Prostate gland (tissue), 2 donors: Measurements from ENCODE around the gene ADCY1. TPM values are rescaled to one million over a fixed set of nuclear protein-coding genes. Genes with fewer than 3 reads are reported as not detected.

Experiments
- DNase-seq: peaks from one replicate; pipeline ENCODE4 v3.0.0-alpha.2; 2019; ENCODE audit warnings: low spot score
- H3K27ac ChIP-seq, 2 donors: fragments of 200-600 bp; sonication (generic); 2 replicates each; pipeline ENCODE4 v1.5.1; 2017 to 2019
- H3K27me3 ChIP-seq: fragments of 200-600 bp; sonication (generic); replicated peaks from 2 replicates; pipeline ENCODE4 v1.5.1; 2019; ENCODE audit not compliant: insufficient read depth
- H3K36me3 ChIP-seq, 2 donors: fragments of 200-600 bp; sonication (generic); 1 replicate in 1 of 2; 2 replicates in 1 of 2; pipeline versions ENCODE4 v1.5.1 to v1.8.1; 2017 to 2019
- H3K4me1 ChIP-seq: fragments of 200-600 bp; sonication (generic); replicated peaks from 2 replicates; pipeline ENCODE4 v1.5.1; 2019
- H3K4me3 ChIP-seq, 2 donors: fragments of 200-600 bp; sonication (generic); 2 replicates each; pipeline ENCODE4 v1.5.1; 2017 to 2019
- H3K9me3 ChIP-seq: fragments of 200-600 bp; sonication (generic); 2 replicates; pipeline ENCODE4 v1.5.1; 2017
- POLR2A ChIP-seq: fragments of 450-650 bp; IDR thresholded peaks from one replicate; pipeline ENCODE4 v1.6.1; 2016; ENCODE audit warnings: antibody characterized with exemption, mild to moderate bottlenecking
- POLR2AphosphoS5 ChIP-seq: sonication (generic); formaldehyde crosslinking; IDR thresholded peaks from one replicate; pipeline ENCODE4 v1.6.1; 2017; ENCODE audit warnings: antibody characterized with exemption
- WGBS: methylation state at CpG from one replicate; pipeline ENCODE4 v1.1.5; 2018; 5-methylcytosine and 5-hydroxymethylcytosine counted together
- intact Hi-C: fragments of 100-400 bp; cut with DNase I; formaldehyde crosslinking; loops from one replicate; pipeline ENCODE4 v1.14.2; 2022
- total RNA-seq, 2 donors: library from RNA; depleted of rRNA; stranded (reverse); fragments of >200 nt; gene quantifications; one replicate each; pipeline ENCODE4 v1.1.0, GENCODE V29; 2016
- TF ChIP-seq, protein P1 (sequence below), 4 experiments: fragments of 200-600 bp in 2 of 4; fragments of 450-650 bp in 2 of 4; sonication (generic) in 2 of 4; IDR thresholded peaks; 1 replicate in 3 of 4; 2 replicates in 1 of 4; pipeline ENCODE4 v1.5.1; 2016 to 2019; ENCODE audit warnings: antibody characterized with exemption in 4 of 4, mild to moderate bottlenecking in 2 of 4, moderate library complexity in 2 of 4

ADCY1 gene
- total RNA-seq, 2 donors from 2014 or later, result 4.5 to 17.0 TPM

DNA sequence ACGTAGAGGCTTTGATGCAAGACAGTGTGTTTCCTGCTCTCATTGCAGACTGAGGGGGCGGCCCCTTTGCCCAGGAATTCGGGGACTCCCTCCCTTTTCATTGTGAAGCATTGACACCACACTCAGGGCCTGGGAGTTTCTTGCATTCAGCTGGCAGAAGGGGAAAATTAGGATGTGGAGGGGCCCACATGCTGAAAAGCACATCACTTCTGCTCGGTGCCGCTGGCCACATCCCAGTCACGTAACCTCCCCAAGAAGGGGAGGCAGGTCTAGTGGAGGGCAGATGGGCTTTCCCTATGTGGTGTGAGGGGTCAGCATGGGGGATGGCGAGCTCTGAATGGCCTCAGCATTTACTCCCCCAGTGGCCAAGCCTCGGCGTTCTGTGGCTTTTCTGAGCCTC lies 47.9 kb downstream of the ADCY1 start:
- DNase-seq, result no peak
- H3K4me3 ChIP-seq, result no peak overlapping the region
- H3K9me3 ChIP-seq, result no peaks in the 10 kb centered on the region
- H3K36me3 ChIP-seq, result no peaks in the 10 kb centered on the region
- TF ChIP-seq, protein P1, sequence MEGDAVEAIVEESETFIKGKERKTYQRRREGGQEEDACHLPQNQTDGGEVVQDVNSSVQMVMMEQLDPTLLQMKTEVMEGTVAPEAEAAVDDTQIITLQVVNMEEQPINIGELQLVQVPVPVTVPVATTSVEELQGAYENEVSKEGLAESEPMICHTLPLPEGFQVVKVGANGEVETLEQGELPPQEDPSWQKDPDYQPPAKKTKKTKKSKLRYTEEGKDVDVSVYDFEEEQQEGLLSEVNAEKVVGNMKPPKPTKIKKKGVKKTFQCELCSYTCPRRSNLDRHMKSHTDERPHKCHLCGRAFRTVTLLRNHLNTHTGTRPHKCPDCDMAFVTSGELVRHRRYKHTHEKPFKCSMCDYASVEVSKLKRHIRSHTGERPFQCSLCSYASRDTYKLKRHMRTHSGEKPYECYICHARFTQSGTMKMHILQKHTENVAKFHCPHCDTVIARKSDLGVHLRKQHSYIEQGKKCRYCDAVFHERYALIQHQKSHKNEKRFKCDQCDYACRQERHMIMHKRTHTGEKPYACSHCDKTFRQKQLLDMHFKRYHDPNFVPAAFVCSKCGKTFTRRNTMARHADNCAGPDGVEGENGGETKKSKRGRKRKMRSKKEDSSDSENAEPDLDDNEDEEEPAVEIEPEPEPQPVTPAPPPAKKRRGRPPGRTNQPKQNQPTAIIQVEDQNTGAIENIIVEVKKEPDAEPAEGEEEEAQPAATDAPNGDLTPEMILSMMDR (IDR thresholded peaks at IDR 0.05), result no peak
- TF ChIP-seq POLR2AphosphoS5 (no peak), POLR2A (no peak)
- no peak overlapping the region for H3K27ac ChIP-seq
- intact Hi-C loops, result no loop called here
- H3K27me3 ChIP-seq, result no peaks in the 10 kb centered on the region
- WGBS, result 76% methylated on average over 9 of the region's 9 CpGs
- no peaks in the 10 kb centered on the region for H3K4me1 ChIP-seq

DNA sequence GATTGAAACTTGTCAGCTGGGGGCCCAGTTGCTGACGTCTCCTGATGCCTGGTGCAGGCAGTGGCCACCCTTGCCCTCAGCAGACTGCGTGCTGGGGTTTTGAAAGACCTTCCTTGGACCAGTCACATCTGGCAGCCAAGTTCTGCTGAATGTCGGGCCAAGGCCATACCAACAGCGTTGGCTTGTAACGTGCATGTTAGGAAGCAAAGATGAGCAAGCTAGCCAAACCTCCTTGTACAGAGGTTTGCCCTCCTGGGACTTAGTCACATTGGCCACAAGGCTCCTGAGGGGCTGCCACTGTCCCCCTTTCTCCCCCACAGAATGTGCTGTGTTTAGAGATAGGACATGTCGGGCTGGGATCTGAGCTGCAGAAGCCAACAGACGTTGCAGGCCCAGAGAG lies 49.0 kb downstream of the ADCY1 start:
- intact Hi-C loops, result no loop called here
- TF ChIP-seq POLR2AphosphoS5, result no peak
- Histone ChIP-seq H3K36me3 (no peaks in the 10 kb centered on the region), H3K4me3 (no peak overlapping the region), H3K9me3 (no peaks in the 10 kb centered on the region), H3K27ac (peak overlapping the region in 1 of 2 donors; percentile 79), H3K27me3 (no peaks in the 10 kb centered on the region), H3K4me1 (no peaks in the 10 kb centered on the region)
- DNase-seq, result no peak
- 95% methylated on average over 7 of the region's 7 CpGs for WGBS

GRCh38 chr7:45623740-45624391 lies 49.7 kb downstream of the ADCY1 start:
- 62% methylated on average over 9 of the region's 9 CpGs for WGBS
- intact Hi-C loops, result no loop called here
- DNase-seq, result no peak
- Histone ChIP-seq H3K36me3 (no peaks in the 10 kb centered on the region), H3K4me3 (no peak overlapping the region), H3K27ac (peak overlapping the region in 1 of 2 donors; percentile 79), H3K27me3 (no peaks in the 10 kb centered on the region), H3K9me3 (no peaks in the 10 kb centered on the region), H3K4me1 (no peaks in the 10 kb centered on the region)
- TF ChIP-seq, protein P1 (IDR thresholded peaks at IDR 0.05), result no peak
- TF ChIP-seq POLR2A, result no peak
- TF ChIP-seq POLR2AphosphoS5, result no peak

GRCh38 chr7:45624392-45624760 lies 50.2 kb downstream of the ADCY1 start:
- no peaks in the 10 kb centered on the region for H3K36me3 ChIP-seq
- no peaks in the 10 kb centered on the region for H3K9me3 ChIP-seq
- H3K4me1 ChIP-seq, result no peaks in the 10 kb centered on the region
- intact Hi-C loops, result no loop called here
- TF ChIP-seq POLR2AphosphoS5 (peak; percentile 69), POLR2A (no peak)
- TF ChIP-seq, protein P1 (IDR thresholded peaks at IDR 0.05), result no peak
- H3K27me3 ChIP-seq, result no peaks in the 10 kb centered on the region
- H3K27ac ChIP-seq, result peak overlapping the region in 1 of 2 donors; percentile 79
- H3K4me3 ChIP-seq, result no peak overlapping the region
- peak; percentile 29 for DNase-seq

DNA sequence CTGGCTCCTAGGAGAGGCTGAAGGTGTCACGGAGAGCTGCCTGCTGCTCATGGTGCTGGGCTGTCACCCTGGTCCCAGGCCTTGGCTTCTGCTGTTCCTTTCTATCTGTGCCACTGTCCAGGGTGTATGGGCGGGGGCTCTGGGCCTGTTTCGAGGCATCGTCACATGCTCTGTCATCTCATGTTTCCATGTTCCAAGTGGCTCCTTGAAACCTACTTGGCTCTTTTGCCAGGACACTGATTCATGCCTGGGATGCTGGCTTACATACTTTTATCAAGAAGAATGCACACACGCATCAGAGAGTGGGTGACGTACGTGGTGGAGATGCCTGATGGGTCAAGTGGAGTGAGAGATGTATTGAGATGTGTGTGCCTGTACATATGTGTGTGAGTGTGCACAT lies 50.9 kb downstream of the ADCY1 start:
- intact Hi-C loops, result no loop called here
- no peaks in the 10 kb centered on the region for H3K9me3 ChIP-seq
- H3K4me3 ChIP-seq, result no peak overlapping the region
- no peaks in the 10 kb centered on the region for H3K36me3 ChIP-seq
- no peaks in the 10 kb centered on the region for H3K27me3 ChIP-seq
- no peaks in the 10 kb centered on the region for H3K4me1 ChIP-seq
- WGBS, result 83% methylated on average over 7 of the region's 7 CpGs
- DNase-seq, result no peak
- TF ChIP-seq, protein P1 (IDR thresholded peaks at IDR 0.05), result no peak
- TF ChIP-seq POLR2A, result no peak
- TF ChIP-seq POLR2AphosphoS5, result no peak
- H3K27ac ChIP-seq, result peak overlapping the region in 1 of 2 donors; percentile 79
